AG08396 (cell line): Measurements from ENCODE around the gene BCR.
A peak's percentile ranks its signal among the peaks of the same experiment; 100 is the strongest.
"Not testable (repeated sequence)": the region's sequence is repeated elsewhere in the genome, so short reads cannot be mapped to it uniquely, and the experiment has no call there.

ENCODE experiments used
- DNase-seq: peaks from one replicate; pipeline ENCODE4 v3.0.0; 2012; ENCODE audit warnings: low spot score, mixed read lengths

The BCR gene

DNA sequence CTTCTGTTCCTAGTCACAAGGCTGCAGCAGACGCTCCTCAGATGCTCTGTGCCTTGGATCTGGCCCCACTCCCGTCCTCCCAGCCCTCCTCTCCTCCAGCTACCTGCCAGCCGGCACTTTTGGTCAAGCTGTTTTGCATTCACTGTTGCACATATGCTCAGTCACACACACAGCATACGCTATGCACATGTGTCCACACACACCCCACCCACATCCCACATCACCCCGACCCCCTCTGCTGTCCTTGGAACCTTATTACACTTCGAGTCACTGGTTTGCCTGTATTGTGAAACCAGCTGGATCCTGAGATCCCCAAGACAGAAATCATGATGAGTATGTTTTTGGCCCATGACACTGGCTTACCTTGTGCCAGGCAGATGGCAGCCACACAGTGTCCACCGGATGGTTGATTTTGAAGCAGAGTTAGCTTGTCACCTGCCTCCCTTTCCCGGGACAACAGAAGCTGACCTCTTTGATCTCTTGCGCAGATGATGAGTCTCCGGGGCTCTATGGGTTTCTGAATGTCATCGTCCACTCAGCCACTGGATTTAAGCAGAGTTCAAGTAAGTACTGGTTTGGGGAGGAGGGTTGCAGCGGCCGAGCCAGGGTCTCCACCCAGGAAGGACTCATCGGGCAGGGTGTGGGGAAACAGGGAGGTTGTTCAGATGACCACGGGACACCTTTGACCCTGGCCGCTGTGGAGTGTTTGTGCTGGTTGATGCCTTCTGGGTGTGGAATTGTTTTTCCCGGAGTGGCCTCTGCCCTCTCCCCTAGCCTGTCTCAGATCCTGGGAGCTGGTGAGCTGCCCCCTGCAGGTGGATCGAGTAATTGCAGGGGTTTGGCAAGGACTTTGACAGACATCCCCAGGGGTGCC, 109.8 kb downstream of the BCR start:
- DNase-seq: peak; percentile 80

DNA sequence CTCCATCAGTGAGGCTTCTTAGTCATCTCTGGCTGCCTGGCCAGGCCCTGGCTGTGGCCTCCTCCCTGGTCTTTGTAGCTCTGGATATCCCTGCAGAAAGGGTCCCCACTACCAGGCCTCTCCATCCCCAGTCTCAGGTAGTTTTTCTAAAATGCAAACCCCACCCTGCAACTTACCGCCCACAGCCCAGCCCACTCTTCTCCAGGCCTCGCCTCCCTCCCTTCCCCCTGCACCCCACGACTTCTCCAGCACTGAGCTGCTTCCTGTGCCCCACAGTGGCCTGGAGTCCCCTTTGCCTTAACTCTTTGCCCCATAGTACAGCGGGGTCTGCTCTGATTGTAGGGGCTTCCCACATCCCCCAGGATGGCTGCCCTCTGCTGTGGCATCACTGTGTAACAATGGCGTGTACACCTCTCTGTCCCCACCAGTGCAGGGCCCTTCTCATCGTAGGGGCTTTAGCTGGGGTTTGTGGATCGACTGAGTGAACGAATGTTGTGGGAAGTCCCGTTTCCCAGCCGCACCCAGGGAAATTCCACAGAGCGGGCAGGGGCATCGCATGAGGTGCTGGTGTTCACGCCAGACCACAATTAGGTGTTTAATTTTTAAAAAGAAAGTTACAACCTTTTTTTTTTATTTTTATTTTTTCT, 111.6 kb downstream of the BCR start:
- no peak for DNase-seq

DNA sequence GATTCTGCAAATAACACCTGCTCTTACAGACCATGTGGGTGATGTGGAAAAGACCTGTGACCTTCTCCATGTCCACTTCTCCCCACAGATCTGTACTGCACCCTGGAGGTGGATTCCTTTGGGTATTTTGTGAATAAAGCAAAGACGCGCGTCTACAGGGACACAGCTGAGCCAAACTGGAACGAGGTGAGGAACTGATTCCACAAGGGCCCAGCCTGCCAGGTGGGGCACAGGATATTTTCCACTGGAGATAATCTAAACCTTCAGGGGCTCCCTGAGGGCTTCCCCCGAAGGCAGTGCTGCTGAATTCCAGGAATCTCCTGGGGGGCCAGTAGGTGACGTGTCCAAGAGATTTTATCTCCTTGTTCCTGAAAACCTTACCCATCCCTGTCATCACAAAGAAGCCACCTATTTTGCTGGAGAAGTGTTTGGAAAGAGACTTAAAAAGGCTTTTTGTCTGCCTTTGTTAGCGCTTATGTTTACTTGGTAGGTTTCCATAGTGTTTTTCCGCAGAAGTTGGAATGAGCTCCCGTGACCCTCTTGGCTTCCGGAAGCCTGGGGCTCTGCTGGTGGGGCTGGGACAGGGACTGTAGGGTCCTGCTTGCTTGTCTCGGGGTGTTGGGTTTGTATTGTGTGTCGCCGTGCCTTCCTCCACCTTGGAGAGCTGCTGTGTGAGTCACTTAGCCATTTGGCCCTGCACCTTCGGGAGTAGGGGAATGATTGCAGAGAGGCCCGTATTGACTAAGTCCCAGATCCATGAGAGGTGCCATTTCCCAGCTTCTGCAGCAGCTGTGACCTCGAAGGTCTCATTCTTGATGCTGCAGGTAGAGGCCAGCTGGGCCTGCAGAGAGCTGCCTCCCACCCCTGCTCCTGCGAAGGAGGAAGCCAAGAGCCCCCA, 112.4 kb downstream of the BCR start:
- DNase-seq: no peak

DNA sequence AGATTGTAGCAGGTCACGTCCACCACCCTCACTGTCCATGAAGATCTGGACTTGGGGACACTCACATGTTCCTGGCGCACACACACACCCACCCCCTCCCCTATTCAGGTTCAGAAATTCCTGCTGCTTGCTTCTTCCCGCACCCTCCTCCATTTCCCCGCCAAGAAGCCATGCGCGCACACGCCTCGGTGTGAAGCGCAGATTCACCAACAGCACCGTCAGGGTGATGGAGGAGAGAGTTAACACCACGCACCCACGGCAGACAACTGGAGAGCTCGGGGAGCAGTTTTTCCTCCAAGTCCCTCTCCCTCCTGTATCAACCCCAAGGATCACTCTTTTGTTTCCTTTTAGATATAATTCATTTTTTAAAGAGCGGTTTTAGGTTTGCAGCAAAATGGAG, 113.4 kb downstream of the BCR start:
- no peak for DNase-seq

DNA sequence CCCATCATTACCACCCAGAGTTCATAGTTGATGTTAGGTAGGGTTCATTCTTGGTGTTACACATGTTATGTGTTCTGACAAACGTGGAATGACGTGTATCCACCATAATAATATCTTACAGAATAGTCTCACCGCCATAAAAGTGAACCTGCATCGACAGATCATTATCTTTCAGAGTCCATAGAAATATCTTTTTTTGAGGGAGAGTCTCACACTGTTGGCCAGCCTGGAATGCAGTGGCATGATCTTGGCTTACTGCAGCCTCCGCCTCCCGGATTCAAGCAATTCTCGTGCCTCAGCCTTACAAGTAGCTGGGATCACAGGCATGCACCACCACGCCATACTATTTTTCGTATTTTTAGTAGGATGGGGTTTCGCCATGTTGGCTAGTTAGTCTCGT, 113.9 kb downstream of the BCR start:
- no peak for DNase-seq

DNA sequence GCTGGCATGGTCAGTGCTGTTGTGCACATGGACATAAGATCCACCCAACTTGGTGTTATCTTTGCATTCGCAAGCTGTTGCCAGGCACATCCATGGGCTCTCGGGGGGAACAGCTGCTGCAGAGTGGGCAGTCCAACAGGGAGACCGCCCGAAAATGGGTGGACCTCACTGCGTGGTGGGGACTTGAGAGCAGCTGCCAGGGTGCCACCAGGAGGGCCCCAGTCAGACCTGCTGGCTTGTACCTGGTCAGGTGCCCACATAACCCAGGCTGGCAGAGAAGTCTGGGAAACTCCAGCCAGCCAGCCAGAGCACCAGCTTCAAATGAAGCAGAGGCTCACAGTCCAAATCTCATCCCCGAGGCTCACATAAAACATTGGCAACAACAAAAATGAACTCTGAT, 120.2 kb downstream of the BCR start:
- no peak for DNase-seq

DNA sequence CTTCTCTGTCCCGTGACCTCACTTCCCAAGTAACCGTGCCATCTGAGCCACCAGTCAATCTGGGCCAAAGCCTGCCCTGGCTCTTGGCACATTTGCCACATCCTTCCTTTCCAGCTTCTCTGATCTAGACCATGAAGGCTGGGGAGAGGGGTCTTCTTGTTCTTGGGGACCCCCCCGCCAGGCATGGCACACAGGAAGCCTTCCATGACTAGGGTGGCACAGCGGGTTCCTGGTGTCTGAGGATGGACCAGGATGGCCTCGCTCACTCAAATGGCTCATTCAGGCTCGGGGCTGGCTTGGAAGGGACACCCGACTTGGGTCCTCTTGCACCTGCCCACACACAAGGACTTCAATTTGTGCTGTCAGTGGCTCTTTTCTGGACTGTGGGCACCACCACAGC, 121.3 kb downstream of the BCR start:
- no peak for DNase-seq

DNA sequence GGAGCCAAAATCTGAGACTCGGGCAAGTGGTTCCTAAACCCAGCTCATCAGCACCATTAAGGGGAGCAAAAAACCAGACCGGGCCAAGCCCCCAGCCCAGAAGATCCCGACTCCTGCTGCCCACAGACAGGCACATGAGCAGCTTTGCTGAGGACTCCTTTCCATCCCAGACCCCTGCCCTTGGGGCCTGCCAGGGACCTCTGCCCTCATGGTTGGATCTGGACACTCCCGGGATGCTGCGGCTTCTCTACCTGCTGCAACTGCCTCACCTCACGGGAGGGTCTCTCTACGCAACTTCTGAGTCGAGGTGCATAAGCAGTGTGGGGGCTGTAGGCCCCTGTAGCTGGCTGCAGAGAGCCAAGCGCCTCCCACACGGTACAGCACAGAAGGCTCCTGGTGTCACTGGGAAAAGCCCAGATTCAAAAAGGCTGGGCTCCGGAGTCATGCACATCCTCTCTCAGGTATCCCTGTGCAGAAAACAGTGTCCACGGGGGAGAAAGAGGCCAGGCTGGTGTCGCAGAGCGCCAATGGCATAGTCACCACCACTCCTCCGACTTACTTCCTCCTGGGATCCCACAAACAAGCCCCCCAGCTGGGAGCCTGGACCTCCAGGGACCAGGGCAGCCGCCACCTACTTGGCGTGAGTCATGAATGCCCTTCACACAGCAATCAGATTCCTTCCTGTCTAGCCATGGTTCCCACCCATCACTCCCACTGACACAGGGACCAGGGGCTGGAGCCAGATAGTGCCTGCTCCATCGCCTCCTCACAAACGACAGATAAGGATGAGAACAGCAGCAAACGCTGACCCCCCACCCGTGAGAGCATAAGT, 122.1 kb downstream of the BCR start:
- DNase-seq: no peak

DNA sequence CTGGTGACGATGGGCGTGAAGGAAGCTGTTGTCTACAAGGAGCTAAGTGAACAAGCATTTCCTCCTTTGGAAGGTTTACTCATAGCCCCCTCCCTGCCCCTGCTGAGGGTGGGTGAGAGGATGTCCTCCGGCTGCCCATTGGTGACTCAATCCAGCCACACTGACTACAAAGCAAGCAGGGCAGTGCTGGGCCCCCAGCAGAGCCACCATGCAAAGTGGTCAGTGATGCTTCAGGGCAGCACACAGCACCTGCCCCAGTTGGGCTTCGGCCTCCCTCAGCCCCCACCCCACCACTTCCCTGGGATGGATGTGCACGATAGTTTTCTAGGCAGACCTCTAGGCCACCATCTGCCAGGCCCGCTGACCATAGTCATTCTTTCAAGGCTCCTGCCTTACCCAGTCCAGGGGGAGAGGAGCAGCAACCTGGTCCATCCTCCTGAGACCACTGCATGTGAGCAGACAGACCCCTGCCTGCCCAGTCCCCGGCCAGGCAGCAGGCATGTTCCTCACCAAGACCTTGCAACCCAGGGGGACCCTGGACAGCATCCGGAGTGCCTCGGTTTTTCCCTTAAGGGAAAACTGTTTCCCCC, 125.1 kb downstream of the BCR start:
- peak; percentile 64 for DNase-seq

DNA sequence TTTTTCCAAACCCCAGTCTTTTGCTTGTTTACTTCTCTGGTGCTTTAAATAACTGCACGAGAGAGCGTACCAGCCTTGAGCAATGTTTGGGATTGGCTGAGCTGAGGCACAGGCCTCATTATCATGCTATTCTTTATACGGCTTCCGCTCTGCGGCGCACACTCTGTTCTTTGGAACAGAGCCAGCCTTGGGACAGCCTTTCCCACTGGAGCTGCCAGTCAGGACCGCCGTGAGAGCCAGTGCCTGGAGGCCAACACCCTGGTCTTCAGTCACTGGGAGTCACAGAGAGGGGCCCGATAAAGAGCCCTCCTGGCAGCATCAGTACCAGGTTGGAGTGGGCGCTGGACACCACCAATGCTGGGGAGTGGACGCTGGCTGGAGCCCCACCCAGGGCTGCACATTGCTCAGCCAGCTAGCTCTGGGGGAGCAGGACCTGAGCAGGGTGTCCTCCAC, 125.6 kb downstream of the BCR start:
- DNase-seq: peak; percentile 88

DNA sequence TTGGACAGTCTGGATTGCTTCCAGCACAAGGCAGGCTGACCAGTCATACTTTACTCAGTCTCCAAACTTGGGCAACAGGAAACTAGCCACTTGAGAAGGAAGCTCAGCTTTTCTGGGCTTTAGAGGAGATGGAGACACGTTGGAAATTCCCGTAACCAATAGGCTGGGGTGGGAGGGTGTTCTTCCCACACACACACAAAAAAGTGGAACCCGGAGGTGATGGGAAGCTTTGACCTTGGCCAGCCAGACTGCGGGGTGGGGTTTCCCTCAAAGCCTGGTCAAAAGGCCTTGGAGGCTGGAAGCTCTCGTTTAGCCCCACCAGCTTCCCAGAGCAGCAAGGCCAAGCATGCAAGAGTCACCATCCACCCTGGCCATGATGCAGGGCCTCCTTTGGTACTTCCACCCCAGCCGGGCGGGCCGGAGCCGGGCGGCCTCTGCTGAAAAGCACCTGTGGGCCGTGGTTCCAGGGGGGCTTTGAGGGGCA, 126.2 kb downstream of the BCR start:
- peak; percentile 50 for DNase-seq

DNA sequence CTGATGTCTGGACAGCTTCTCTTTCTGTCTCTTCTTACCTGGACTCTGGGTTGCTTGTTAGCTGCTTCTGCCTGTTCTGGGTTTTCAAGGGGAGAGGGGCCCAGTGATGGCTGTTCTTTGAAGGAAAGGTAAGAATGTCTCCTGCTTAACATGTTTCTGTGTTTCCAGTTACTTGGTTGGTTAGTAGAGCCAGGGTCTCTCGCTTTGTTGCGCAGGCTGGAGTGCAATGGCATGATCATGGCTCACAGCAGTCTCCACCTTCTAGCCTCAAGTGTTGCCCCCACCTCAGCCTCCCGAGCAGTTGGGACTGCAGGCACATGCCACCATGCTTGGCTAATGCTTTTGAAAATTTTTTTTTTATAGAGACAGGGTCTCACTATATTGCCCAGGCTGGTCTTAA, 126.6 kb downstream of the BCR start:
- no peak for DNase-seq

DNA sequence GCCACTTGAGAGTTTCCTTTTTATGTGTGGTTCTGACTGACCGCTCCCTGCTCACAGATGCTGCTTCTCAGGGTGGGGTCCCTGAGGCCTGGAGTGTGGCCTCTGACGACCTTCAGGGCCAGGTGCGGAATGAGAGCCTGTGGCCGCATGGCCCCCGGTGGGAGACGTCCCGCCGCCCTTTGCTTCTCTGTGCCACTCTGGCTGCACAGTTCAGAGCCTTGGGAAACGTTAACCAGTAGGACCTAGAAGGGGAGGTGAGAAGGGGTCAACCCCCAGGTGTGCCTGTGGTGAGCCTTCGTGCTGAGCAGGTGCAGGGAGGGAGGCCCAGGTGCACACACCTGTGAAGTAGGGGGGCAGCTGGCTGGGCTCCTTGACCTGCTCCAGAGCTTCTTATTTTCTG, 127.2 kb downstream of the BCR start:
- not testable (repeated sequence) for DNase-seq

DNA sequence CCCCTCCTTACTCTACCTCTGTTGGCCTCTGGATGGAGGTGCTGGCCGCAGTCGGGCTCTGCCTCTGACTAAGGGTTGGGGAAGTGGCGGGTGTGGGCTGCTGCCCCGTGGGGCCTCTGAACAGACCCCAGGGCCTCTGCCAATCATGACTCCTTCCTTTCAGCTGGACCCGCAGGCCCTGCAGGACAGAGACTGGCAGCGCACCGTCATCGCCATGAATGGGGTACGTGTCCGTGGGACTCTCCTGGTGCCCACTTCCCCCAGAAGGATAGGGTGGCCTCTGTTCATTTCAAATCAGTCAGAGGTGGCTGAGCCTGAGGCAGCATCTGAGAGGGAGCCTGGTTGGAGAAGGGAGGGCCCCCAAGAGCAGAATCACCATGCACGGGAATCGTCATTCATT, 129.0 kb downstream of the BCR start:
- DNase-seq: not testable (repeated sequence)

DNA sequence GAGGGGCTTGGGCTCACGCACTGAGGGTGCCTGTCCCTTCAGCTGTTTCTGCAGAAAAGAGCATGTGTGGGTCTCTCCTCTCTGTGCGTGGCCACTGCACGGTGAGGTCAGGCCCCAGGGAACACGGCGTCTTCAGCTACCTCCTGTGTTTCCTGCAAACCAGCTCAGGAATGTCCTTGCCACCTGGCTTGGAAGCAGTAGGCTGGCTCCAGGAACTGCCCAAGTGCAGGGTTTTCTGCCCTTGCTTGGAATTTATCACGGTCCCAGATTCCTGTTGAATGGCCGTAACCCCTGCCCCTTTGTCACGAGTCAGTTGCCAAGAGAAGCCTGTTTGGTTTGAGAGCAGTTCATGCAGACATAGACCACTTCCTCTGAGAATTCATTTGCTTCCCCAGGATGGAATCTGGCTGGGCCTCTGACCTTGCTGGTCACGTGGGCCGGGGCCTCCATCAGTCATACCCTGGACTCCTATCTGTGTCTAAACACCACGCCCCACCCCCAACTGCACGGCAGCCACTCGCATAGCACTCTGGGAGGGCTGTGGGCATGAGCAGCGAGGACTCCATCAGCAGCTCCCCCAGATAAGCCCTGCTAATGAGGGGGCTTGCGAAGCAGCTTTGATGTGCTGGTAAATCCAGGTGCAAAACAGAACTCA, 130.3 kb downstream of the BCR start:
- DNase-seq: not testable (repeated sequence)

DNA sequence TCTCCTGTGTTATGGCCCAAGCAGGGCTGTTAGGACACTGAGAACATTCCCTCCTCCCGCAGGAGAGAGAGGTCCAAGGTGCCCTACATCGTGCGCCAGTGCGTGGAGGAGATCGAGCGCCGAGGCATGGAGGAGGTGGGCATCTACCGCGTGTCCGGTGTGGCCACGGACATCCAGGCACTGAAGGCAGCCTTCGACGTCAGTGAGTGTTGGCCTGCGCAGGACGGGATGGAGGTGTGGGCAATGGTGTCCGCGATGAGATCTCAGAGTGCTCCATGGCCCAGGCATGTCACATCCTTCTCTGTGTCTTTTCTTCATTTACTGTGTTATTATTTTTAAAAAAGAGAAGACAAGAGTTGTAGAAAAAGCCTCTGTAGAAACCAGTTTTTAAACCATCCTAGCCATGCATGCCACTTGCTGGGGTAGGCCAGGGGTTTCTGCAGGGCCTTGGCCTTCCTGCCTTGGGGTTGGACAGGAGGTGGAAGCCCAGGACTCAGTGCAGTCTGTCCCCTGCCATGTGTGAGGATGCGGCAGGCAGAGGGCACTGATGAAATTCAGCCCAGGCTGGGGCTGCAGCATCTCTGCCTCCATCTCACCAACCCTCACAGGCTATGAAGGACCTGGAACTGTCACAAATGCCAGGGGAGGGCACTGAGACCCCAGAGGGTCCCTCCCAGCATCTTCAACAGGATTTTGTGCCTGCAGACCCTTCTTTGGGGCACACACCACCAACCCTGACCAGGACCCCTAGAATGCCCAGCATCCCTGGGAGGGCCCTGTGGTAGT, 131.5 kb downstream of the BCR start:
- not testable (repeated sequence) for DNase-seq

DNA sequence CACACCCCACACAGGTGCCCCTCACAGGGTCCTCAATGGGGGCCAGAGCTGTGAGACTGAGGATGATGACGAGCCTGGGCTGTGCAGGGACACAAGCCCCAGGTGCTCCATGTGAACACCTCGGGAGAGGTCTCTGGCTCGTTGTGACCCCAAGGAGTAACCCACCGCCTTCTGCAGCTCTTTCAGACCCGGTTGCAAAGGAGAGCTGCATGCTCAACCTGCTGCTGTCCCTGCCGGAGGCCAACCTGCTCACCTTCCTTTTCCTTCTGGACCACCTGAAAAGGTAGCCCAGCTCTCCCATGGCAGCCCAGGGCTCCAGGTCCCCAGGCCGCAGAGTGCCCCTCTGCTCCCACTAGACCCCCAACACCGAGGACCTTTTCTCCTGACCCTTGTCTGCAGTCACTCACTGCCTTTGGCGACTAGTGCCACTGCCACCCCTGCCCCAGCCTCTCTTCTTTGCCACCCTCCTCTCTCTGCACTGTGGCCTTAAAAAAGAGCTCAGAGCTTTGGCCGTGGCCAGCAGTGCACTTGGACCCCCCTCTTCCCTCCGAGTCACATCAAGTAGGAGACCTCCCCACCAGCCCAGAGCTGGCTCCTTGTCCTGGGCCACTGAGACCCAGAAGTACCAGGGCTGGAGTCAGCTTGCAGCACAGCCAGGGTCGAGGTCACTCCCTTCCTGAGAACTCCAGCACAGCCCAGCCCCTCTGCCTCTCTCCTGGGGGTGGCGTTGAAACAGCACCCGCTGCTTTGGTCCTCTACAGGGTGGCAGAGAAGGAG, 133.7 kb downstream of the BCR start:
- no peak for DNase-seq

DNA sequence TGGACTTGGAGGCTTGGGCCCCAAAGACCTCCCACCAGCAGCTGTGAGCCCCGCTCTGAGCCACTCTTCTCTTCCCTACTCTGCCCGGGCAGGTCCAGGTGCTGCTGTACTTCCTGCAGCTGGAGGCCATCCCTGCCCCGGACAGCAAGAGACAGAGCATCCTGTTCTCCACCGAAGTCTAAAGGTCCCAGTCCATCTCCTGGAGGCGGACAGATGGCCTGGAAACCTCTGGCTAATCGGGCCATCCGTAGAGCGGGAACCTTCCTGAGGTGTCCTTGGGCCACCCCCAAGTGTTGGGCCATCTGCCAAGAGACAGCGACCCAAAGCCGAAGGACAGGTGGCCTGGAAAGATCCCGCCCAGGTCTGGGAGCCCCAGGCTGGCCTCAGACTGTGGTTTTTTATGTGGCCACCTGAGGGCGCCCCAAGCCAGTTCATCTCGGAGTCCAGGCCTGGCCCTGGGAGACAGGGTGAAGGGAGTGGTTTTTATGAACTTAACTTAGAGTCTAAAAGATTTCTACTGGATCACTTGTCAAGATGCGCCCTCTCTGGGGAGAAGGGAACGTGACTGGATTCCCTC, 135.1 kb downstream of the BCR start:
- peak; percentile 65 for DNase-seq
